Astrocyte of the spinal cord (primary cell): ENCODE results near the gene FAM163A.
"Not testable (repeated sequence)": the region's sequence is repeated elsewhere in the genome, so short reads cannot be mapped to it uniquely, and the experiment has no call there.

ENCODE experiments used
- DNase-seq: peaks from one replicate; pipeline ENCODE4 v3.0.0; 2011; ENCODE audit warnings: low read depth, low spot score
- H3K4me3 ChIP-seq: 2 replicates; pipeline ENCODE4 v1.5.1; 2011; ENCODE audit warnings: low read depth, mild to moderate bottlenecking, low read length, moderate library complexity
- in situ Hi-C: cut with HindIII; loops from 2 replicates; pipeline ENCODE4 v1.10.0; 2017; ENCODE audit warnings: low sequenced_read_pairs
- TF ChIP-seq, protein P1 (sequence below): IDR thresholded peaks from 2 replicates; pipeline ENCODE4 v1.5.1; 2012; ENCODE audit warnings: low read depth, mild to moderate bottlenecking, low read length, inconsistent platforms

FAM163A gene

DNA sequence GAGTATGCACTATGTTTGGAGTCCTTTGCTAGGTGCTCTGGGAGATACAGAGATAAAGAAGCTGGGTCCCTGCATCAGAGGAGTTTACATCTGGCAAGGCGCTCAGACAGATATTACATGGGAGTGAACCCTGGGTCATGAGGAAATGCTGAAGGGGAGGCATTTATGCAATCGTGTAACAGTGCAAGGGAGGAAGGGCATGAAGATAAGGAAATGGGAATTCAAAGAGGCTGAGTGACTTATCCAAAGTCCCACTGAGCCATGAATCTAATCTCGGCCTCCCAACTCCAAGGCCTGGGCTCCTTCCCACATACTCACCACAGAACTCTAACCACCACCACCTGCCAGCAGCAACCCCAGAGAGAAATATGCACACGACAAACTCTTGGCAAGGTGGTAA, 51.6 kb downstream of the FAM163A start:
- TF ChIP-seq, protein P1, sequence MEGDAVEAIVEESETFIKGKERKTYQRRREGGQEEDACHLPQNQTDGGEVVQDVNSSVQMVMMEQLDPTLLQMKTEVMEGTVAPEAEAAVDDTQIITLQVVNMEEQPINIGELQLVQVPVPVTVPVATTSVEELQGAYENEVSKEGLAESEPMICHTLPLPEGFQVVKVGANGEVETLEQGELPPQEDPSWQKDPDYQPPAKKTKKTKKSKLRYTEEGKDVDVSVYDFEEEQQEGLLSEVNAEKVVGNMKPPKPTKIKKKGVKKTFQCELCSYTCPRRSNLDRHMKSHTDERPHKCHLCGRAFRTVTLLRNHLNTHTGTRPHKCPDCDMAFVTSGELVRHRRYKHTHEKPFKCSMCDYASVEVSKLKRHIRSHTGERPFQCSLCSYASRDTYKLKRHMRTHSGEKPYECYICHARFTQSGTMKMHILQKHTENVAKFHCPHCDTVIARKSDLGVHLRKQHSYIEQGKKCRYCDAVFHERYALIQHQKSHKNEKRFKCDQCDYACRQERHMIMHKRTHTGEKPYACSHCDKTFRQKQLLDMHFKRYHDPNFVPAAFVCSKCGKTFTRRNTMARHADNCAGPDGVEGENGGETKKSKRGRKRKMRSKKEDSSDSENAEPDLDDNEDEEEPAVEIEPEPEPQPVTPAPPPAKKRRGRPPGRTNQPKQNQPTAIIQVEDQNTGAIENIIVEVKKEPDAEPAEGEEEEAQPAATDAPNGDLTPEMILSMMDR: no peak
- in situ Hi-C loops: no loop called here
- peak; percentile 22 for DNase-seq
- no peak overlapping the region for H3K4me3 ChIP-seq

GRCh38 chr1:179798213-179798863, 55.2 kb downstream of the FAM163A start:
- no peak overlapping the region for H3K4me3 ChIP-seq
- TF ChIP-seq, protein P1: no peak
- no peak for DNase-seq
- in situ Hi-C loops: no loop called here

DNA sequence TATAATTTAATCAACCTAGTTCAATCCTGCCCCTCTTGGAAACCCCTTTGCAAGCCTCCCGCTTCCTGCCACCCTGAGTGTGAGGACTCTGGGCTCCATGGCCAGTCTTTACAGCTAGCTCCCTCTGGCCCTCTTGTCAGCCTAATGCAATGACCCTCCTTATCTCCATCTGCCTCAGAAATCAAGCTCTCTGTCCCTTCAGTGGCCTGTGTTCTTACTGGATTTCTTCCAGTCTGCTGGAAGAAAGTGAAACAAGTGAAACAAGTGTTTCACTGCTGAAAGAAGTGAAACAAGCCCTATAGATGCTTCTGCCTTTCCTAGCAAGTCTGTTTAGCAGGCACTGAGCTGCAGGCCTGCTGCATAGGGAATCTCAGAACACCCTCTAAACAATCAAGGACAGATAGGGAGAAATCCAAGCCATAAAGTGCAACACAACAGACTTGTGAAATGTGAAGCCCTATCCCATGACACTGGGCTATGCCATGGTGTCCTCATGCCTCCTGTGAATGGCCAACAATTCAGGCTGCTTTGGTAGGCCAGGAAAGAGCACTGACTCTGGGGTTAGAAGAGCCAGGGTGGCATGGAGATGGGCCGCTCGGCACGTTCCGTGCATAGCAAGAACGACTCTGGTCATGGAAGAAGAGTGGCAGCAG, 55.9 kb downstream of the FAM163A start:
- in situ Hi-C loops: no loop called here
- no peak overlapping the region for H3K4me3 ChIP-seq
- no peak for DNase-seq
- TF ChIP-seq, protein P1: no peak

DNA sequence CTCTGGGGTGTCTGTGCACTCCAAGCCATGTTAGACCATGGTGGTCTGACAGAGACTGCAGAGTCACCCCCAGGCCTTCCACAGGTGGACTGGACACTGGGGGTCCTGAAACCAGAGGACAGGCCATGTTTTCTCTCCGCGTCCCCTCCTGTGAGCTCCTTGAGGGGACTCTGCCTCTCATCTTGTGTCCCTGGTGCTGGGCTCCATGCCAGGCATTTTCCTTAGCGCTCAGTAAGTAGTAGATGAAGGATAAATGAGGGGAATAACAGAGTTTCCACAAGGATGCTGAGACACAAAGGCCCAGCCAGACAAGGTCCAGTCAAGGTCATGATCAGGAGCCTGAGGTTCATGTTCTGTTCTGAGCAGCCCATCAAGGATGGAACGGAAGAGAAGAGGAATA, 57.4 kb downstream of the FAM163A start:
- no peak for DNase-seq
- TF ChIP-seq, protein P1: no peak
- in situ Hi-C loops: no loop called here
- H3K4me3 ChIP-seq: no peak overlapping the region

DNA sequence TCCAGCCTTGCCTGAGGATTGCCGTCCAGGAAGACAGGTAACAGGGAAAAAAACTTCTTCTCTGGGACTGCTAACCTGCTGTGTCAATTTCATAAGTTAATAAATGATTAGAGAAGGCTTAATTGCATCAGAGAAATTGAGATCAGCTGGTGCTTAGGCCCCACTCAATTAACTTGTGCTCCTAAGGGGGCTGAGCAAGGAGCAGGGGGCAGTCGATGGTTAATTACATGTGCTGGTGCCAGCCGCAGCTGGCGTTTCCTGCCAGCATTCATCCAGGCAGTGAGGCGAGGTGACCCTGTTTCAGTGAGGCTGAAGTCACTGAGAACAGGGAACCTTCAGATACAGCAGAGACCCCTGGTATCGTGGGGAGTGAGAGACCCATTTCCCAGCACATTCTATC, 60.0 kb downstream of the FAM163A start:
- TF ChIP-seq, protein P1: no peak
- in situ Hi-C loops: no loop called here
- no peak for DNase-seq
- no peak overlapping the region for H3K4me3 ChIP-seq

DNA sequence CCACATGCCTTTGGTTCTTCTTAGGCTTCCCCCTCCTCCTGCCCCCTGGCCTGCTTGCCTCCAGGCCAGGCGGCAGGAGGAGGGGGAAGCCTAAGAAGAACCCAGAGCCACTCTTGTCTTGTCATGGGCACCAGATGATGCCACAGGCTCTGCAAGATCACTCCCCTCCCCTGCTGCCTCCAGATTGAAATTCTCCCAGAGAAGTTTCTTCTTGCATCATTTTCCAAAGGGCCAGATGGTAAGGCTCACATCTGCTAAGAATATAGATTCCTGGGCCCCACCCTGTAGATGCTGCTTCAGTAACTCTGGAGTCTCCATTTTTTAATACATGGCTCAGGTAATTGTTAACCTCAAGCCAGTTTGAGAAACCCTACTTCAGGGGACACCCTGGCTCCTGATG, 60.8 kb downstream of the FAM163A start:
- in situ Hi-C loops: no loop called here
- TF ChIP-seq, protein P1: no peak
- no peak for DNase-seq
- no peak overlapping the region for H3K4me3 ChIP-seq

- DNase-seq, H3K4me3 ChIP-seq, in situ Hi-C loops: not testable (repeated sequence)
These were observed 61.3 kb downstream of the FAM163A start for GRCh38 chr1:179804417-179804816.
